ENCODE data around the gene EMILIN1.

The EMILIN1 gene

DNA sequence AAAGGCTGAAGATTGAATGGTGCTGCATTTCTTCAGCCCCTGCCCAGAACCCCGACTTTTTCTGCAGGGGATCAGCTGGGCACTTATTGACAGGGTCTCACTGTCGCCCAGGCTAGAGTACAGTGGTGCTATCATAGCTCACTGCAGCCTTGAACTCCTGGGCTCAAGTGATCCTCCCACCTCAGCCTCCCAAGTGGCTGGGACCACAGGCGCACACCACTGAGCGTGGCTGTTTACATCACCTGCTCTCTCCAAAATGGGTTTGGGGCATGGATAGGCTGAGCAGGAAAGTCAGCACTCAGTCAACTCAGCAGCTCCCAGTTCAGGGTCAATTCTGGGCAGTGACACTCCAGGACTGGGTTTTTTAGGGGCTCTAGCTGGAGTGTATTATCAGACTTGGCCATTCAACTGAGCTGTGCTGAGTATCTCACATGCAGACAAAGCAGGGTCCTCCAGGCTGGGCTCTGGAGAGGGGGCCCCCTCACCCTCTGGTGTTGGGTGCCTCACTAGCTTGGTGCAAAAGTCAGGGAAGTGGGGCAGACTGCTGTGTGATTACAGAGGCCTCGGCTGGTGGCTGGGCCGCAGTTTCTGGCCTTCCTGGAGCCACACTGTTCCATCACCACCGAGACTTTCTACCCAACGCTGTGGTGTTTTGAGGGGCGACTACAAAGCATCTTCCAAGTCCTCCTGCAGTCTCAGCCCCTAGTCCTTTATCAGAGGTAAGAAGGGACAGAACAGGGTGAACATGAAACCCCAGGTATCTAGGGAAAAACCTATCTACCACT lies 49.7 kb downstream of the EMILIN1 start:
- no peak for DNase-seq (ENCODE audit: low read depth)
- no peak overlapping the region for H3K4me3 ChIP-seq (ENCODE audit: low read depth, low read length)
- TF ChIP-seq CTCF (IDR thresholded peaks at IDR 0.05; ENCODE audit: control insufficient read depth, extremely low read depth, insufficient read depth): no peak

DNA sequence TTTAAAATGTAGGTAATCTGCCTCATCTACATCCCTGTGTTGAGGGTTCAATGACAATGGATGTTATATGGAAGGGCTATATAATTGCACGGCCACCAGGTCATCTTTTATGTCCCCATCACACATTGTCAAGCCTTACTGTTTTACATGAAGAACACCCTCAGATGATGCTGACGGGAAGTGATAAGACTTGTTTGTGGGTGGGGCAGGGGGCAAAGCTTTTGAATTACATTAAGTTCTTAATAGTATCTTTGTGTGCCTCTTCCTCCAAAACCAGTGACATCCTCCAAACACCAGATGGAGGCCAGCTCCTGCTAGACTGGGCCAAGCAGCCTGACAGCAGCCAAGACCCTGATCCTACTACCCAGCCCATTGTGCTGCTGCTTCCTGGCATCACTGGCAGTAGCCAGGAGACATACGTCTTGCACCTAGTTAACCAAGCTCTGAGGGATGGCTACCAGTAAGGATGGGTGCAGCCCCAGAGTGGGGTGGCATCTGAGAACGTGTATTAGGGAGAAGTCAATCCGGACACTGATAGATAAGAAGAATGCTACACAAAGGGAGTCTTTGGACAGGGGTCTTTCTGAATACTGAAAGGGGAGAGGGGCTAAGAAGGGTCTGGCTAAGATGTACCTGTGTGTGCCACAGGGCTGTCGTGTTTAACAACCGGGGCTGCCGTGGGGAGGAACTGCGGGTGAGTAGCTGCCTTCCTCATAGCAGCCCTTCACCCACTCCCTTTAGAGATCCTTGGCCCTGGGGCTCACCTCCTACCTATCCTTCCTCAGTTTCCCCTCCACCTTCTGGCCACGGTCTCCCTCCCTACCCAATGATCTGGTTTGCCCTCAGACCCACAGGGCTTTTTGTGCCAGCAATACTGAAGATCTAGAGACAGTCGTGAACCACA lies 50.5 kb downstream of the EMILIN1 start:
- H3K4me3 ChIP-seq (ENCODE audit: low read depth, low read length): no peak overlapping the region
- no peak for TF ChIP-seq CTCF (IDR thresholded peaks at IDR 0.05; ENCODE audit: control insufficient read depth, extremely low read depth, insufficient read depth)
- DNase-seq (ENCODE audit: low read depth): no peak

DNA sequence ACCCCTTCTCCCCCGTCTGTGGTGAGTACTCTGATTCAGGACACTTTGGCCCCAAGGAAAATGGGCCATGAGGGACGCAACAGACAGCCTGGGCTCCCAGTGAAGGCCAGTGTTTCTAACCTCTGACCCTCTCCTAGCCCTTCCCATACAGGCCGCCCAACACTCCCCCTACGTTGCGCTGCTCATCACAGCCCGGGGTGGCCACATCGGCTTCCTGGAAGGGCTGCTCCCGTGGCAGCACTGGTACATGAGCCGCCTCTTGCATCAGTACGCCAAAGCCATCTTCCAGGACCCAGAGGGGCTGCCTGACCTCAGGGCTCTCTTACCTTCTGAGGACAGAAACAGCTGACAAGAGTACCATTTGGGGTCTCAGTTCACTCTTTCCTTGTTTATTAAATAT lies 52.0 kb downstream of the EMILIN1 start:
- H3K4me3 ChIP-seq (ENCODE audit: low read depth, low read length): no peak overlapping the region
- DNase-seq (ENCODE audit: low read depth): no peak
- TF ChIP-seq CTCF (IDR thresholded peaks at IDR 0.05; ENCODE audit: control insufficient read depth, extremely low read depth, insufficient read depth): no peak

- H3K4me3 ChIP-seq (ENCODE audit: low read depth, low read length): no peak overlapping the region
- DNase-seq (ENCODE audit: low read depth): no peak
- TF ChIP-seq CTCF (IDR thresholded peaks at IDR 0.05; ENCODE audit: control insufficient read depth, extremely low read depth, insufficient read depth): no peak
Observed at GRCh38 chr2:27131429-27131828, 53.0 kb downstream of the EMILIN1 start.

- DNase-seq (ENCODE audit: low read depth): no peak
- TF ChIP-seq CTCF (IDR thresholded peaks at IDR 0.05; ENCODE audit: control insufficient read depth, extremely low read depth, insufficient read depth): no peak
- peak overlapping the region; percentile 96 for H3K4me3 ChIP-seq (ENCODE audit: low read depth, low read length)
Observed at GRCh38 chr2:27133195-27133875, 54.9 kb downstream of the EMILIN1 start.

DNA sequence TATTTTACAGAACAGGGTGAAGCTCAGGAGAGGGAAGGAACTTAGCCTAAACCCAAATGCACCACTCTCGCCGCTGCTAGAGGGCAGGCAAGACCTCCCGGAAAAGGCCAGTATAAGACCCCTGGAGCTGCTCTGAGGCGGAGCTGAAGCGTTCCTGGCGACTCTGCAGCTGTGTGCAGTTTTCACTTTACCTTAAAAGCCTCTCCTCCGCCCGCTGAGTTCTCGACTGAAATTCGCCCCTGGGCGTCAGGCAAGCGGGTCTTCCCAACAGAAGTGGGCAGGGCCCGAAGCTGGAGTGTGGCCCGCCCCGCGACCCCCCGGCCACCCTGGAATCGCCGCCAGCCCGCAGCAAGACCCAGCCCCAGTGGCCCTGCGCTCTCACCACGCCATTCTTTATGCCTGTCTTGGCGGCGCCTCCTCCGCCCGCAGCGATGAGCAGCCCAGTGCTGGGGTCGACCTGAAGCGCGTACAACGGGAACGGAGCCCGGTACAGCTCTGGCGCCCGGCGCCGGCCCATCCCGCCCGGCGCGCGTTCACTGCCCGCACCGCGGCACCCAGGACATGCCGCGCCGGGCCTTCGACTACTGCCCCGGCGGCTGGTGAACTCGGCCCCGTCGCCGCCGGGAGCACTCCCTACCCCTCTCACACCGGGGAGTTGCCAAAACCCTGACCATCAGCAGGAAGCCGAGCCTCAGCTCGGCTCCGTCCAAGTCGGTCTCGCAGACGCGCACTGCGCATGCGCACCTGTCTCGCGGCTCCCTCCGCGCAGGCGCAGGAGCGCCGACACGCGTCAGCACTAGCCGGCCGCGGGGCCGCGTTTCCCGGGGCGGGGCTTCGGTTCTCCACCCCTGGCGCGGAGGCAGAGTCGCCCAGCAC lies 55.7 kb downstream of the EMILIN1 start, which contains the start of gene PREB:
Gene PREB, minus strand, starts transcription at position 732 of the 876 bp plus-strand sequence. Its CDS starts 215 bp downstream, at position 517.
- peak; percentile 73 for DNase-seq (ENCODE audit: low read depth)
- no peak for TF ChIP-seq CTCF (IDR thresholded peaks at IDR 0.05; ENCODE audit: control insufficient read depth, extremely low read depth, insufficient read depth)
- peak within 1 kb of the TSS; percentile 96 for H3K4me3 ChIP-seq (ENCODE audit: low read depth, low read length)

Data from LNCaP clone FGC (cell line).